ENCODE measurements around the gene HMMR.

The HMMR gene

DNA sequence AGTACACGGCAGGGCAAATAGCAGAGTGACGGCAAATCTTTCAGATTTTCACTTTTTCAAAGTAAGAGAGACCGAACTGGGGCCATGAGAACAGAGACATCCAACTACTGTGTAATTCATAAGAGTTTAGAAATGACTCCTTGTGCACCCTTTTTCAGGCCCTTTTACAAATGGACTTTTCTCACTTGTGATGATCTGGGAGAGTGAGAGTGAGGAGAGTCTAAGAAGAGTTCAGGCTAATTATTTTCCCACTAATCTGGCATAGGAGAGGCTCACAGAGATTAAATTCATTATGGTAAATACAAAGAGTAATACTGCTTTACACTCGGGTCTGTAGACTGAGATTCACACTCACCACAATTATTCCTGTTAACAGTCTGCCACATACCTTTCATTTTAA, 23.9 kb upstream of the HMMR start:
- Histone ChIP-seq H3K4me1 (ENCODE audit: low read length) (peaks cover 28% of the 10 kb centered on the region), H3K4me3 (ENCODE audit: low read length) (peak overlapping the region; percentile 28), H4K20me1 (ENCODE audit: insufficient read depth, low read length) (0 out of 2 replicates have a peak, but pooled peaks cover 4% of the 10 kb centered on the region), H3K27me3 (replicated peaks; ENCODE audit: insufficient read depth, low read length) (no peaks in the 10 kb centered on the region), H3F3A (ENCODE audit: insufficient read depth, low read length) (peaks cover 9% of the 10 kb centered on the region; the same call in 1 of the 2 replicates), H3K27ac (ENCODE audit: low read length) (peak overlapping the region; percentile 14; the same call in 1 of the 2 replicates), H3K36me3 (replicated peaks; ENCODE audit: insufficient read depth, low read length) (peaks cover 11% of the 10 kb centered on the region), H3K9me3 (replicated peaks; ENCODE audit: insufficient read depth, low read length) (no peaks in the 10 kb centered on the region), H2AFZ (ENCODE audit: low read length) (peak overlapping the region; percentile 55), H3K9ac (ENCODE audit: low read length) (peak overlapping the region; percentile 29; the same call in 1 of the 2 replicates), H3K79me2 (ENCODE audit: low read length) (peaks cover 41% of the 10 kb centered on the region), H3K9me2 (replicated peaks; ENCODE audit: insufficient read depth, low read length) (no peaks in the 10 kb centered on the region), H3K4me2 (ENCODE audit: low read depth, low read length) (peak overlapping the region; percentile 44)
- DNase-seq, result no peak
- no peak for TF ChIP-seq EZH2phosphoT487 (IDR thresholded peaks at IDR 0.05; ENCODE audit: low read length)
- TF ChIP-seq EZH2 (optimal IDR thresholded peaks at IDR 0.05; ENCODE audit: low read depth, low read length), result no peak
- TF ChIP-seq, protein P1, sequence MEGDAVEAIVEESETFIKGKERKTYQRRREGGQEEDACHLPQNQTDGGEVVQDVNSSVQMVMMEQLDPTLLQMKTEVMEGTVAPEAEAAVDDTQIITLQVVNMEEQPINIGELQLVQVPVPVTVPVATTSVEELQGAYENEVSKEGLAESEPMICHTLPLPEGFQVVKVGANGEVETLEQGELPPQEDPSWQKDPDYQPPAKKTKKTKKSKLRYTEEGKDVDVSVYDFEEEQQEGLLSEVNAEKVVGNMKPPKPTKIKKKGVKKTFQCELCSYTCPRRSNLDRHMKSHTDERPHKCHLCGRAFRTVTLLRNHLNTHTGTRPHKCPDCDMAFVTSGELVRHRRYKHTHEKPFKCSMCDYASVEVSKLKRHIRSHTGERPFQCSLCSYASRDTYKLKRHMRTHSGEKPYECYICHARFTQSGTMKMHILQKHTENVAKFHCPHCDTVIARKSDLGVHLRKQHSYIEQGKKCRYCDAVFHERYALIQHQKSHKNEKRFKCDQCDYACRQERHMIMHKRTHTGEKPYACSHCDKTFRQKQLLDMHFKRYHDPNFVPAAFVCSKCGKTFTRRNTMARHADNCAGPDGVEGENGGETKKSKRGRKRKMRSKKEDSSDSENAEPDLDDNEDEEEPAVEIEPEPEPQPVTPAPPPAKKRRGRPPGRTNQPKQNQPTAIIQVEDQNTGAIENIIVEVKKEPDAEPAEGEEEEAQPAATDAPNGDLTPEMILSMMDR (IDR thresholded peaks at IDR 0.05; ENCODE audit: low read length), result no peak

GRCh38 chr5:163437011-163437308, 23.5 kb upstream of the HMMR start:
- 0 out of 2 replicates have a peak, but pooled peaks cover 4% of the 10 kb centered on the region for H4K20me1 ChIP-seq (ENCODE audit: insufficient read depth, low read length)
- peak overlapping the region; percentile 28 for H3K4me3 ChIP-seq (ENCODE audit: low read length)
- peaks cover 10% of the 10 kb centered on the region; the same call in 1 of the 2 replicates for H3F3A ChIP-seq (ENCODE audit: insufficient read depth, low read length)
- peak overlapping the region; percentile 55 for H2AFZ ChIP-seq (ENCODE audit: low read length)
- H3K27me3 ChIP-seq (replicated peaks; ENCODE audit: insufficient read depth, low read length), result no peaks in the 10 kb centered on the region
- peak overlapping the region; percentile 29; the same call in 1 of the 2 replicates for H3K9ac ChIP-seq (ENCODE audit: low read length)
- no peak for DNase-seq
- peak overlapping the region; percentile 44 for H3K4me2 ChIP-seq (ENCODE audit: low read depth, low read length)
- TF ChIP-seq EZH2phosphoT487 (IDR thresholded peaks at IDR 0.05; ENCODE audit: low read length), result no peak
- no peak for TF ChIP-seq EZH2 (optimal IDR thresholded peaks at IDR 0.05; ENCODE audit: low read depth, low read length)
- TF ChIP-seq, protein P1 (IDR thresholded peaks at IDR 0.05; ENCODE audit: low read length), result no peak
- H3K9me2 ChIP-seq (replicated peaks; ENCODE audit: insufficient read depth, low read length), result no peaks in the 10 kb centered on the region
- no peaks in the 10 kb centered on the region for H3K9me3 ChIP-seq (replicated peaks; ENCODE audit: insufficient read depth, low read length)
- peaks cover 28% of the 10 kb centered on the region for H3K4me1 ChIP-seq (ENCODE audit: low read length)
- peaks cover 45% of the 10 kb centered on the region for H3K79me2 ChIP-seq (ENCODE audit: low read length)
- peak overlapping the region; percentile 14; the same call in 1 of the 2 replicates for H3K27ac ChIP-seq (ENCODE audit: low read length)
- H3K36me3 ChIP-seq (replicated peaks; ENCODE audit: insufficient read depth, low read length), result peaks cover 16% of the 10 kb centered on the region

- Histone ChIP-seq H3K4me3 (ENCODE audit: low read length) (peak within 1 kb of the TSS; percentile 82), H3K9me2 (replicated peaks; ENCODE audit: insufficient read depth, low read length) (no peaks in the 10 kb centered on the region), H4K20me1 (ENCODE audit: insufficient read depth, low read length) (0 out of 2 replicates have a peak, but pooled peaks cover 4% of the 10 kb centered on the region), H3F3A (ENCODE audit: insufficient read depth, low read length) (peaks cover 10% of the 10 kb centered on the region; the same call in 1 of the 2 replicates), H3K9ac (ENCODE audit: low read length) (peak within 1 kb of the TSS; percentile 87), H3K9me3 (replicated peaks; ENCODE audit: insufficient read depth, low read length) (no peaks in the 10 kb centered on the region), H3K4me1 (ENCODE audit: low read length) (peaks cover 28% of the 10 kb centered on the region), H3K36me3 (replicated peaks; ENCODE audit: insufficient read depth, low read length) (peaks cover 21% of the 10 kb centered on the region), H3K4me2 (ENCODE audit: low read depth, low read length) (peak within 1 kb of the TSS; percentile 96), H3K27ac (ENCODE audit: low read length) (peak within 1 kb of the TSS; percentile 64; the same call in 1 of the 2 replicates), H3K27me3 (replicated peaks; ENCODE audit: insufficient read depth, low read length) (no peaks in the 10 kb centered on the region), H2AFZ (ENCODE audit: low read length) (peak within 1 kb of the TSS; percentile 78), H3K79me2 (ENCODE audit: low read length) (peaks cover 50% of the 10 kb centered on the region)
- TF ChIP-seq, protein P1 (IDR thresholded peaks at IDR 0.05; ENCODE audit: low read length), result no peak
- TF ChIP-seq EZH2 (optimal IDR thresholded peaks at IDR 0.05; ENCODE audit: low read depth, low read length) (no peak), EZH2phosphoT487 (IDR thresholded peaks at IDR 0.05; ENCODE audit: low read length) (no peak)
- peak; percentile 98 for DNase-seq
These were observed 22.9 kb upstream of the HMMR start, which contains the start of gene CCNG1 for GRCh38 chr5:163437309-163438182. TSS of gene CCNG1 (plus strand) at chr5:163437595. CDS start at chr5:163439257, 1,662 bp downstream.
